IPS DF 4.7 (cell line): ENCODE measurements around the gene CAV1.

Experiments
- DNase-seq: peaks from one replicate; pipeline ENCODE4 v3.0.0-alpha.2; 2013; ENCODE audit warnings: low spot score; ENCODE audit errors: extremely low read depth

The CAV1 gene

DNA sequence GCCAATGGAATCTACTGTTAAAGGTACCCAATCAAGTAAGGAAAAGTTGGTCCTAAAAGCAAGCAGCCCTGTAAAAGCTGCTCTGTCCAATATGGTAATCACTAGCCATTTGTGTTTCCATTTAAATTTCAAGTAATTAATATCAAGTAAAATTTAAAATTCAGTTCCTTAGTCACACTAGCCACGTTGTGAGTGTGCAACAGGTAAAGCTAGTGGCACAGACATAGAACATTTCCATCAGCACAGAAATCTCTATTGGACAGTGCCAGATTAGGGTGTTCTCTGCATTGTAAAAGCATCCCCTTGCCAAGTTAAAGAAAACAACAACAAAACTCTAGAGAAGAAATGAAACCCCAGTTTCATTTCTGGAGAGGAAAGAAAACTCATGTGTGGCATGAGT is 4.4 kb downstream of the CAV1 start:
- no peak for DNase-seq

DNA sequence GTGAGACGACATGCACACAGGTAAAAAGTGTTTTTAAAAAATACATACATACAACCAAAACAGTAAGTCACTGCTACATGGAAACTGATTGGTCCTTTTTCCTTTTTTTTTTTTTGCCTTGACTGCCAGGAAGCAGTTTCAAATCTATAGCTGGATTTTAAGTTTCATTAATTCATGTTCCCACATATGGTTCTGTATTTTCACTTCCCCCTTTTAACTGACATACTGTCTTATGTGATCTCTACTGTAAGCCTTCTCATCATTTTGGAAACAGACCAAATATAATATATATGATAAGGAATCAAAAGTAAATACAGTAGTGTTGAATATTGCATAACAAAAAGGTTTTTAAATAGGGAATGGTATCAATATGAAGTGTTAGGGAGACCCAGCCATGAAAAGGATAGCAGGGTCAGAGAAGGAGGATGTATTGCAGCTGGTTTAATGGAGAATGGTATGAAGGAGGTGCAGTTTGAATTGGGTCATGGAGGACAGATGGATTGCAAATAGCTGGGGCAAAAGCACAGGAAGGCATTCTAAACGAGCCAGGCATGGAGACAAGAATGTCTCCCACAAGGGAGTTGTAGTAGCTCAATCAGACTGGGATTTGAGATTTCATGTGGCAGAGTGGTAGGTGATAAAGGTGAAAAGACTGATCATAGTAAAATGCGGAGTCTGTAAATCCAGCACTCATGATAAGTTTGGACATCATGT is 5.4 kb downstream of the CAV1 start:
- no peak for DNase-seq

DNA sequence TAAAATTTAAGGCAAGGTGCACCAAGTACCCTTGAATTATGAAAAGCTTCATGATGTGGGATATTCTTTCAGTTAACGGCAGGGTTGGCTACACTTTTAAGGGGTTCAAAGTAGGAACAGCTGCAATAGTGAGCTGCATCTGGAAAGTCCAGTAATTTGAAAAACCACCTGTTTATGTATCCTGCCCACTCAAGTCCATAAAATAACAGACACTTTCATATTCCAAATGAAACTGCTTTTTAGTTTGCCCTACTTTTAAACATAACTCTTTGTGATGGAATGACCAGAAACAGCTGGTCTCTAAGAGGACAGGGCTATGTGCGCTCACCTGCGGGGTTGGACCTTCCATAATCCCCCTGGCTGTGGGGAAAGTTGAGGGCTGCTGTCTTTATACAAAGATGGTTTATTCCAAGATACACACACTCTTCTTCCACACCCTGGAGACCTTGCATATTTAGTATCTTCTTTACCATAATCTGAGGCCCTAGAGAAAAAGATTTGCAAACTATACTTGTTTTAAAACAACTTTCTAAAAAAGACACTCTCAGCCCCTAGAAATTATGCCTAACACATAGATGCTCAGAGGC is 7.4 kb downstream of the CAV1 start:
- no peak for DNase-seq

DNA sequence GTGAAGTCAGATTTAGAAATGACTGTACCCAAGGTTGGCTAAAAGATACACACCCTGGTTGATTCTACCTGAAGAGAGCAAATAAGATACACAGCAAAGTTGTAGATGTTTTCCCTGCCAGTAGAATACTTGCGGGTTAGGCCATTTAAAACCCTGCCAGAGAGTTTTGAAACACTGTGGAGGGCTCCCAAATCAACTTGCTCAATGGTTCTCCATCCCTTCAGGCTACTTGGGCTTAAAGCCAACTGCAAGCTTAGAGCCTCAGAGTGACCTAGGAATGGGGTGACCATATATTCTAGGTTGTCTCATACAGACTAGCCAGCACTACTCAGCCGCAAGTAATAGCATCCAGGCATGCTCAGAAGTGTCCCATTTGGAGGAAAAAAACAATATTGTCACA is 10.0 kb downstream of the CAV1 start:
- no peak for DNase-seq

DNA sequence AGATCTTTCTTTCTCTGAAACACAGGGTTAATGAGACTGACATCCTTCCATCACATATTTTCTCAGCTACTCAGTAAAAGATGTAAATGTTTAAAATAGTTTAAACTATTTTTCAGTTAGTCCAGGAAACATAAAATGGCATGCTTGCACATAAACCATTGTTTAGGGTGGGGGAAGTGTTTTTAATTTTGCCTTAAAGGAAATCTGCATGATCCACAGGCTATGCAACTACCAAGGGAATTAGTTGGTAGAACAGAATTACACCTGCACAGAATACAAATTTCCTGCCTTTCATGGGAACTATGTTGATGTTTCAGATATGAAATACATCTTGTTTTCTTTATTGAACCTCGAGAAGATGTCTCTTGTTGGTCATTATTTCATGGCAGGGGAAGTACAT is 10.6 kb downstream of the CAV1 start:
- no peak for DNase-seq

GRCh38 chr7:116538138-116538537 is 13.3 kb downstream of the CAV1 start:
- DNase-seq: no peak

DNA sequence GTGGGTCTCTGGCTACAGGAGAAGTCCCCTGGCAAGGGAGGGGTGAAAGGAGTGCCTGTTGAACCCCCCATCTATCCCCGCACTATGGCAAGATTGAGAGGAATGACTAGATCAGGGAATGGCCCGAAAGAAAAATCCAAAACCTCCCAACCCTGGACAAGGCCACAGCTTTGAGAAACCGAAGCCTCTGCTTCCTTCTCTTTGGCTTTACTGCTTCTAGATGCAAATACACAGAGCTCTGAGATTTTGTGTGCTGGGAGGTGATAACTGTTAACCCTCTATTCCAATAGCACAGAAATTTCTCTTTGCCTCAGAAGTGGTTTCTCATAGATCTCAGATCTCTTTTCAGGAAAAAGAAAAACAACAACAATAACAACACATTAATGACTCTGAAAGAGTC is 15.0 kb downstream of the CAV1 start:
- DNase-seq: no peak

GRCh38 chr7:116540743-116541142 is 15.9 kb downstream of the CAV1 start:
- no peak for DNase-seq

DNA sequence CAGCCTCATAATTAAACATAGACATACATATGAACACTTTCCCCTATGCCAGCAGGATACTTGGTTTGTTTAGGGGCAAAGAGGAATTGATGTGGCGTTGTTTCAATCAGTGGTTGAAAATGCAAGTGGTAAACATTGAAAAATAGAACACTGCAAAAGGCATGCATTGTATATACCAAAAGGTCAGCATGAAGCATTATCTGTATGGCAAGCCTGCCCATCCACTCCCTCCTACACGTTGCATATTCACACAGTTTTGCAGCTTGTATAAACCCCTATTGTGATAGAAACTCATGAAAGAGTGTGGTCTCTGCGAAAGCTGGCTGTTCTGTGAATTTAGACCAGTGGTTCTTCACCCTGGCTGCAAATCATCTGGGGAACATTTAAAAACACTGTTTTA is 17.1 kb downstream of the CAV1 start:
- DNase-seq: no peak

GRCh38 chr7:116542618-116543017 is 17.8 kb downstream of the CAV1 start:
- no peak for DNase-seq

- DNase-seq: no peak
Measured at GRCh38 chr7:116543664-116544063, 18.8 kb downstream of the CAV1 start.

- no peak for DNase-seq
Measured at GRCh38 chr7:116544487-116544886, 19.7 kb downstream of the CAV1 start.

- DNase-seq: no peak
Measured at GRCh38 chr7:116545411-116545993, 20.7 kb downstream of the CAV1 start.

GRCh38 chr7:116546054-116546453 is 21.2 kb downstream of the CAV1 start:
- DNase-seq: no peak

- DNase-seq: no peak
Measured at GRCh38 chr7:116546916-116547315, 22.1 kb downstream of the CAV1 start.

- DNase-seq: no peak
Measured at GRCh38 chr7:116547347-116547746, 22.5 kb downstream of the CAV1 start.

DNA sequence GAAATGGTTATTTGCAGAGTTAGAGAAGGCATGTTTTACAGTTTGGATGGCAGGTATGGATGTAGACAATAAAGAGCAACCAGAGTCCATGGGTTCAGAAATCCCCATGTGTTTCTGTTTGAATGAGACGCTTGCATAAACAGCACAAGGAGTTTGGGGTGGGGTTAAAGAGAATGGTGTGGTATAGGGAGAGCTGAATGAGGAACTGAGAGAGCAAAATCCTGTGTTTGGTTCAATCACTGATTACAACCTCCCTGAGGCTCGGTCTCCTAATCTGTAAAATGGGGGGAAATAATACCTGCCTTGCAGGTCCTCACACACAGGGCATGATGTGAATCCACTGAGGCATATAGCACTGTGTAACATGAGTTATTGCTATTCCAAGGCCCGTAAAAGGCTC is 23.7 kb downstream of the CAV1 start:
- no peak for DNase-seq

DNA sequence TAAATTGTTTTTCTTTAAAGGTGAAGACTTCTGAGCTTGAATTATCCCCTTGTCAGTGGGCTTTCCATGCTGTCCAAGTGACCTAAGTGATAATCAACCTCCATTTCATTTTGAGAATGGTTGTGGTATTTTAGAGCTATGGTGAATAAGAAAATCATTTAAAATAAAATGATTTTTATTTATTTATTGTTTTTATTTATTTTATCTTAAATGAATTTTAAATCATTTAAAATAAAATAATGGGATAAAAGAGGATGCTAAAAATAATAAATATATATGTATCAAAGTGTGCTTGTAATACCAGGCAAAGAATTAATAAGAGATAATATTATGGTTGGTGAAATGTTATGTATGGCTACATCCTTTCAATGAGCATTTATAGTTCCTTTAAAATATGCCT is 24.5 kb downstream of the CAV1 start:
- DNase-seq: no peak

DNA sequence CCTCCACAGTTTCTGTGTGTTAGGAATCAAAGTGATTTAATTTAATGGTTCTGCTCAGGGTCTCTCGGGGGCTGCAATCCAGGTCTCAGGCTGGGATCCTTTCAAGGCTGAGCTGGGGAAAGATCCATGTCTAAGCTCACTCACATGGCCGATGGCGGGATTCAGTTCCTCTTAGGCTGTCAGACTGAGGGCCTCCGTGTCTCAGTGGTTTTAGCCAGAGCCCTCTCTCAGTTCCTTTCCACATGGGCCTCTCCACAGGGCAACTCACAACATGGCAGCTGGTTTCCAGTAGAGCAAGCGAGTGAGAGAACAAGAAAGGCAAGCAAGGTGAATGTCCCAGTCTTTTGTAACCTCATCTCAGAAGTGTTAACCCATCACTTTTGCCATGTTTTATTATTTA is 26.9 kb downstream of the CAV1 start:
- no peak for DNase-seq

- no peak for DNase-seq
Measured at GRCh38 chr7:116552602-116553001, 27.8 kb downstream of the CAV1 start.

GRCh38 chr7:116553168-116553964 is 28.5 kb downstream of the CAV1 start:
- no peak for DNase-seq

DNA sequence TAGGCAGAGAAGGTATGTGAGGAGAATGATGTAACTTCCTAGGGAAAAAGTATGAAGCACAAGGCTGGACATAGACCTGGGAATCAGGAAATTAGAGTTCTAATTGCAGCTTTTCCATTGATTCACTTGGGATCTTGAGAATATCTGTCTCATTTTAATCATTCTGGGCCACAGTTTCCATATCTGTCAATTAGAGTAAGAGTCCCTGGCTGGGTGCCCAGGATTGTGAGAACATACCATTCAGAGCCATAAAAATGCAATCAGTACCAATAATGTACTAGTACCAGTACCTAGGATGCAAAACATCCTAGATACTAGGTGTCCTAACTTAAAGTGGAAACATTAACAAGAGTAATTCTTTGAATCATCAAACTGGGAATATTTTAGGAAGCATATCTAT is 29.6 kb downstream of the CAV1 start:
- DNase-seq: no peak
